Measurements from ENCODE around the gene VASH2.

DNA sequence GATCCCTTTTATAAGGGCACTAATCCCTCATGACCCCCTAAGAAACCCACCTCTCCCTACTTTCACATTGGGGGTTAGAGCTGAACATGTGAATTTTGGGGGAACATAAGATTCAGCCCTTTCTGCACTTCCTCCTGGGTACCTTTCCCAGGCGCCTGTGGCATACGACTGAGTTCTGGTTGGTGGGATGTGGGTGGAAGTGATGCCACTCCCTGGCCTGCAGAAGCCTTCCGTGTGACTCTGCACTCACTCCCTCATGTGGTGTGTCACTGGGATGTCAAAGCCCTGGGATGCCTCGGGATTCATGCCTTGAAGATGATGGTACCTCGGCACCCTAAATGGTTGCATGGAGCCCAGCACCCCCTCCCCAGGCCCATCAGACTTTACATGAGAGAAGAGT lies 28.3 kb upstream of the VASH2 start:
- TF ChIP-seq EP300 (IDR thresholded peaks at IDR 0.05; ENCODE audit: borderline replicate concordance) (no peak), ZBTB7A (IDR thresholded peaks at IDR 0.05; ENCODE audit: low read depth) (no peak), RAD21 (IDR thresholded peaks at IDR 0.05; ENCODE audit: low read depth) (no peak)

Data from Ishikawa (cell line).